Measurements from ENCODE around the gene PKNOX2.

The PKNOX2 gene

DNA sequence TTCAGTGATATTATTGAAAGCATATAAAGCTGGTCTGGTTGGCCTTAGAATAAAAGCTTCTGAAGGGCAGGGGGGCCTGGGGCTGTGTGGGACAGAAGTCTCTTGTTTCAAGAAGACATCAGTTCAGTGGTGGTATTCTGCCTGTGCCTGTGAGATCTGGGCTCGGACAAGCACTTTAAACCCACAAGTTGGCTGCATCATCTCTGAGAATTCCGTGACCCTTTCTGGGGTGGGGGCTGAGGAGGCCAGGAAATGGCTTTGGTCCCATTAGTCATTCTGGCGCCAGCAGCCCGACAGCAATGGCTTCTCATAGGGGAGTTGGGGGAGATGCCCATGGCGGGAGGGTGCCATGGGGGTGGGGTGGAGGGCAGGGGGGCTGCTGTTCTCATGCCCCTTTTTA is 104.1 kb downstream of the PKNOX2 start:
- Histone ChIP-seq H3K4me3 (replicated peaks; ENCODE audit: low read depth, low read length) (no peak overlapping the region), H3K27me3 (replicated peaks; ENCODE audit: control insufficient read depth, insufficient read depth, low read length) (peaks cover 5% of the 10 kb centered on the region), H3K36me3 (ENCODE audit: control insufficient read depth, insufficient read depth, low read length) (no peaks in the 10 kb centered on the region)
- TF ChIP-seq, protein P1, sequence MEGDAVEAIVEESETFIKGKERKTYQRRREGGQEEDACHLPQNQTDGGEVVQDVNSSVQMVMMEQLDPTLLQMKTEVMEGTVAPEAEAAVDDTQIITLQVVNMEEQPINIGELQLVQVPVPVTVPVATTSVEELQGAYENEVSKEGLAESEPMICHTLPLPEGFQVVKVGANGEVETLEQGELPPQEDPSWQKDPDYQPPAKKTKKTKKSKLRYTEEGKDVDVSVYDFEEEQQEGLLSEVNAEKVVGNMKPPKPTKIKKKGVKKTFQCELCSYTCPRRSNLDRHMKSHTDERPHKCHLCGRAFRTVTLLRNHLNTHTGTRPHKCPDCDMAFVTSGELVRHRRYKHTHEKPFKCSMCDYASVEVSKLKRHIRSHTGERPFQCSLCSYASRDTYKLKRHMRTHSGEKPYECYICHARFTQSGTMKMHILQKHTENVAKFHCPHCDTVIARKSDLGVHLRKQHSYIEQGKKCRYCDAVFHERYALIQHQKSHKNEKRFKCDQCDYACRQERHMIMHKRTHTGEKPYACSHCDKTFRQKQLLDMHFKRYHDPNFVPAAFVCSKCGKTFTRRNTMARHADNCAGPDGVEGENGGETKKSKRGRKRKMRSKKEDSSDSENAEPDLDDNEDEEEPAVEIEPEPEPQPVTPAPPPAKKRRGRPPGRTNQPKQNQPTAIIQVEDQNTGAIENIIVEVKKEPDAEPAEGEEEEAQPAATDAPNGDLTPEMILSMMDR (IDR thresholded peaks at IDR 0.05; ENCODE audit: insufficient read depth, low read length, poor library complexity, severe bottlenecking) = no peak
- no peak for DNase-seq (ENCODE audit: extremely low read depth, insufficient read length)

DNA sequence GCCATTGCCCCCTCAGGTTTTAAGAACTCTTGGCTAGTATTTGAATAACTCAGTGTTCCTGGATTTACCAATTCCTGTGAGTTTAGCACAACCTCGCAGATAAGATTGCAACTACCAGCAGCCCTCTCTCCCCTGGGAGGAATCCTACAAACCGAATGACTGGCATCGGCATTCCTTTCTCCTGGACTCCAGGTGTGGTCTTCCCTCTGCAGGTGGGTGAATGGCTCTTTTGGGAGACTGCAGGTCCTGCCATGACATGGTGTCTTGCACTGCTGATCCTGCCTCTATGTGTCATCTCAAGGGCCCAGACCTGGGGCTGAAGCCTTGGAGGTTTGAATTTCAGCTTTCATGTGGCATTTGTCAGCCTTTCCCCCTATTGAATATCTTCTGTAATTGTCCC is 105.6 kb downstream of the PKNOX2 start:
- Histone ChIP-seq H3K36me3 (ENCODE audit: control insufficient read depth, insufficient read depth, low read length) (no peaks in the 10 kb centered on the region), H3K4me3 (replicated peaks; ENCODE audit: low read depth, low read length) (no peak overlapping the region), H3K27me3 (replicated peaks; ENCODE audit: control insufficient read depth, insufficient read depth, low read length) (peaks cover 5% of the 10 kb centered on the region)
- DNase-seq (ENCODE audit: extremely low read depth, insufficient read length) = no peak
- TF ChIP-seq, protein P1 (IDR thresholded peaks at IDR 0.05; ENCODE audit: insufficient read depth, low read length, poor library complexity, severe bottlenecking) = no peak

GRCh38 chr11:125270711-125271110 is 106.2 kb downstream of the PKNOX2 start:
- Histone ChIP-seq H3K27me3 (replicated peaks; ENCODE audit: control insufficient read depth, insufficient read depth, low read length) (peaks cover 4% of the 10 kb centered on the region), H3K4me3 (replicated peaks; ENCODE audit: low read depth, low read length) (no peak overlapping the region), H3K36me3 (ENCODE audit: control insufficient read depth, insufficient read depth, low read length) (no peaks in the 10 kb centered on the region)
- TF ChIP-seq, protein P1 (IDR thresholded peaks at IDR 0.05; ENCODE audit: insufficient read depth, low read length, poor library complexity, severe bottlenecking) = no peak
- no peak for DNase-seq (ENCODE audit: extremely low read depth, insufficient read length)

GRCh38 chr11:125271483-125272091 is 107.0 kb downstream of the PKNOX2 start:
- no peak for DNase-seq (ENCODE audit: extremely low read depth, insufficient read length)
- Histone ChIP-seq H3K4me3 (replicated peaks; ENCODE audit: low read depth, low read length) (no peak overlapping the region), H3K27me3 (replicated peaks; ENCODE audit: control insufficient read depth, insufficient read depth, low read length) (peaks cover 2% of the 10 kb centered on the region), H3K36me3 (ENCODE audit: control insufficient read depth, insufficient read depth, low read length) (no peaks in the 10 kb centered on the region)
- TF ChIP-seq, protein P1 (IDR thresholded peaks at IDR 0.05; ENCODE audit: insufficient read depth, low read length, poor library complexity, severe bottlenecking) = no peak

- H3K4me3 ChIP-seq (replicated peaks; ENCODE audit: low read depth, low read length) = no peak overlapping the region
- TF ChIP-seq, protein P1 (IDR thresholded peaks at IDR 0.05; ENCODE audit: insufficient read depth, low read length, poor library complexity, severe bottlenecking) = no peak
- no peaks in the 10 kb centered on the region for H3K36me3 ChIP-seq (ENCODE audit: control insufficient read depth, insufficient read depth, low read length)
- DNase-seq (ENCODE audit: extremely low read depth, insufficient read length) = no peak
- peaks cover 2% of the 10 kb centered on the region for H3K27me3 ChIP-seq (replicated peaks; ENCODE audit: control insufficient read depth, insufficient read depth, low read length)
Measured at GRCh38 chr11:125272092-125272491, 107.5 kb downstream of the PKNOX2 start.

DNA sequence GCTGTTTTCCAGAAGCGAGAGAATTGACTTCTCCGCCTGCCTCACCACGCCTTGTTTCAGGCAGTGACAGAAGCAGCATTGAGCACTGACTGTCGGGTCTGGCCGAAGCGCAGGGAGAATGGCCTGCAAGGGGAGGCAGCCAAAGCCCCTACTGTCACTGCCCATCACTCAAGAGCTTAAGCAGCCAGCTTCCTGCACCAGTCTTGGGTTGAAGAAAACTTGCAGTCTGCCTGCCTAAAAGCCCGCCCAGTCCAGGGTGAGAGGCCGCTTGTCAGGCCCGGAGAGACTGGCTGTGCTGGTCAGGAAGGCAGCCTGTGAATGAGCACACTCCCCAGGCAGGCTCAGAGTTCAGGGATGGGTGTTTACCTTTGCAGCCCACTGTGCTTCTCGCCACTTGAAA is 108.3 kb downstream of the PKNOX2 start:
- TF ChIP-seq, protein P1 (IDR thresholded peaks at IDR 0.05; ENCODE audit: insufficient read depth, low read length, poor library complexity, severe bottlenecking) = no peak
- peaks cover 2% of the 10 kb centered on the region for H3K27me3 ChIP-seq (replicated peaks; ENCODE audit: control insufficient read depth, insufficient read depth, low read length)
- DNase-seq (ENCODE audit: extremely low read depth, insufficient read length) = no peak
- no peaks in the 10 kb centered on the region for H3K36me3 ChIP-seq (ENCODE audit: control insufficient read depth, insufficient read depth, low read length)
- H3K4me3 ChIP-seq (replicated peaks; ENCODE audit: low read depth, low read length) = no peak overlapping the region
